K562 (cell line): Measurements from ENCODE around the gene TSEN54.

ENCODE experiments used
- CLOCK ChIP-seq: fragments of 250-450 bp; sonication (Bioruptor Pico); IDR thresholded peaks from 2 replicates; pipeline ENCODE4 v1.4.0; 2020; ENCODE audit warnings: mild to moderate bottlenecking, moderate library complexity, borderline replicate concordance
- CTCF ChIP-seq, 3 experiments: IDR thresholded peaks in 2 of 3; conservative IDR thresholded peaks in 1 of 3; 2 replicates each; pipeline ENCODE4 v1.5.1; 2011 to 2012; ENCODE audit warnings: low read length in 3 of 3, mild to moderate bottlenecking in 3 of 3, control low read depth in 2 of 3, improper control_type of control experiment in 1 of 3, inconsistent platforms in 1 of 3, low read depth in 1 of 3, mixed read lengths in 1 of 3, moderate library complexity in 1 of 3; ENCODE audit not compliant: insufficient read depth in 2 of 3
- GABPA ChIP-seq: fragments of 200-800 bp; sonication (Bioruptor generic); conservative IDR thresholded peaks from 2 replicates; pipeline ENCODE4 v1.6.1; 2016; ENCODE audit warnings: low read depth, missing genetic modification characterization, missing compliant biosample characterization
- ILF3 ChIP-seq: fragments of 450-650 bp; IDR thresholded peaks from 2 replicates; pipeline ENCODE4 v1.6.1; 2018; ENCODE audit warnings: antibody characterized with exemption, mild to moderate bottlenecking, moderate library complexity, borderline replicate concordance
- KLF13 ChIP-seq: fragments of 450-650 bp; IDR thresholded peaks from 2 replicates; pipeline ENCODE4 v1.6.1; 2016; ENCODE audit warnings: missing genetic modification characterization, low read depth, mild to moderate bottlenecking, missing compliant biosample characterization, moderate library complexity, borderline replicate concordance
- LEF1 ChIP-seq: fragments of 450-650 bp; IDR thresholded peaks from 2 replicates; pipeline ENCODE4 v1.6.1; 2016; ENCODE audit warnings: mild to moderate bottlenecking
- REST ChIP-seq, 2 experiments: fragments of 450-650 bp; formaldehyde crosslinking in 1 of 2; IDR thresholded peaks; 2 replicates each; pipeline versions ENCODE4 v1.4.0 to v1.6.1; 2014 to 2020; ENCODE audit warnings: mild to moderate bottlenecking in 2 of 2, borderline replicate concordance in 1 of 2, low read depth in 1 of 2
- RFX5 ChIP-seq: IDR thresholded peaks from 2 replicates; pipeline ENCODE4 v1.6.1; 2011; ENCODE audit warnings: low read depth, mild to moderate bottlenecking, improper control_type of control experiment, low read length
- TAF1 ChIP-seq: IDR thresholded peaks from 2 replicates; pipeline ENCODE4 v1.6.1; 2011; ENCODE audit warnings: mild to moderate bottlenecking, low read length, moderate library complexity; ENCODE audit not compliant: insufficient read depth, control insufficient read depth, severe bottlenecking; ENCODE audit errors: extremely low read depth
- TFE3 ChIP-seq: fragments of 450-650 bp; formaldehyde crosslinking; IDR thresholded peaks from 2 replicates; pipeline ENCODE4 v1.4.0; 2020; ENCODE audit warnings: mild to moderate bottlenecking, mixed read lengths
- USF2 ChIP-seq: sonication (generic); formaldehyde crosslinking; IDR thresholded peaks from 2 replicates; pipeline ENCODE4 v1.5.0; 2020; ENCODE audit warnings: missing genetic modification reagents
- YY1 ChIP-seq, 3 experiments: IDR thresholded peaks; 2 replicates each; pipeline ENCODE4 v1.6.1; 2011; ENCODE audit warnings: low read length in 2 of 3, mild to moderate bottlenecking in 2 of 3, moderate library complexity in 2 of 3, borderline replicate concordance in 1 of 3, control low read depth in 1 of 3, low read depth in 1 of 3; ENCODE audit not compliant: insufficient read depth in 3 of 3, insufficient replicate concordance in 2 of 3, control insufficient read depth in 1 of 3, insufficient read length in 1 of 3; ENCODE audit errors: extremely low read depth in 1 of 3
- ZFX ChIP-seq: sonication (generic); formaldehyde crosslinking; IDR thresholded peaks from 2 replicates; pipeline ENCODE4 v1.8.0; 2022; ENCODE audit warnings: mild to moderate bottlenecking, missing genetic modification reagents, moderate library complexity
- ZNF639 ChIP-seq, 2 experiments: fragments of 200-800 bp in 1 of 2; sonication (Bioruptor generic) in 1 of 2; sonication (generic) in 1 of 2; formaldehyde crosslinking in 1 of 2; IDR thresholded peaks in 1 of 2; conservative IDR thresholded peaks in 1 of 2; 2 replicates each; pipeline versions ENCODE4 v1.5.0 to v1.6.1; 2016 to 2020; ENCODE audit warnings: missing compliant biosample characterization in 1 of 2, missing genetic modification characterization in 1 of 2, missing genetic modification reagents in 1 of 2

- TF ChIP-seq ZFX (CRISPR knock-in tag) = no peak
- TF ChIP-seq CTCF (IDR thresholded peaks at IDR 0.05 in 2 of 3, conservative IDR thresholded peaks at IDR 0.05 in 1 of 3; ENCODE audit: insufficient read depth in 2 of 3, low read depth in 1 of 3, low read length in 3 of 3) = no peak
- no peak for TF ChIP-seq YY1 (IDR thresholded peaks at IDR 0.05; ENCODE audit: borderline replicate concordance in 1 of 3, control insufficient read depth in 1 of 3, extremely low read depth in 1 of 3, insufficient read depth in 3 of 3, insufficient read length in 1 of 3, insufficient replicate concordance in 2 of 3, low read depth in 1 of 3, low read length in 2 of 3)
- TF ChIP-seq REST (IDR thresholded peaks at IDR 0.05; ENCODE audit: borderline replicate concordance) = no peak
- TF ChIP-seq REST (CRISPR knock-in tag; IDR thresholded peaks at IDR 0.05; ENCODE audit: low read depth) = no peak
- TF ChIP-seq TAF1 = no peak
- TF ChIP-seq USF2 = no peak
- no peak for TF ChIP-seq ILF3
- TF ChIP-seq TFE3 (CRISPR knock-in tag) = no peak
- TF ChIP-seq LEF1 = no peak
- no peak for TF ChIP-seq KLF13 (tag)
- TF ChIP-seq RFX5 = no peak
- no peak for TF ChIP-seq GABPA (tag)
- no peak for TF ChIP-seq CLOCK (CRISPR knock-in tag)
- no peak for TF ChIP-seq ZNF639 (CRISPR knock-in tag; conservative IDR thresholded peaks at IDR 0.05 in 1 of 2, IDR thresholded peaks at IDR 0.05 in 1 of 2)
Measured at GRCh38 chr17:75490173-75490743, 26.1 kb upstream of the TSEN54 start.
